LNCaP clone FGC (cell line): ENCODE measurements around the gene WDR64.
"Not testable (repeated sequence)": the region's sequence is repeated elsewhere in the genome, so short reads cannot be mapped to it uniquely, and the experiment has no call there.

Source experiments
- DNase-seq: peaks from one replicate; pipeline ENCODE4 v3.0.0-alpha.2; 2011; ENCODE audit warnings: low read depth
- H3K4me3 ChIP-seq: 2 replicates; pipeline ENCODE4 v1.5.1; 2011; ENCODE audit warnings: mild to moderate bottlenecking, low read depth, low read length, control low read depth
- TF ChIP-seq, protein P1 (sequence below): IDR thresholded peaks from 2 replicates; pipeline ENCODE4 v1.5.1; 2012; ENCODE audit warnings: mild to moderate bottlenecking; ENCODE audit not compliant: control insufficient read depth, insufficient read depth; ENCODE audit errors: extremely low read depth

The WDR64 gene

DNA sequence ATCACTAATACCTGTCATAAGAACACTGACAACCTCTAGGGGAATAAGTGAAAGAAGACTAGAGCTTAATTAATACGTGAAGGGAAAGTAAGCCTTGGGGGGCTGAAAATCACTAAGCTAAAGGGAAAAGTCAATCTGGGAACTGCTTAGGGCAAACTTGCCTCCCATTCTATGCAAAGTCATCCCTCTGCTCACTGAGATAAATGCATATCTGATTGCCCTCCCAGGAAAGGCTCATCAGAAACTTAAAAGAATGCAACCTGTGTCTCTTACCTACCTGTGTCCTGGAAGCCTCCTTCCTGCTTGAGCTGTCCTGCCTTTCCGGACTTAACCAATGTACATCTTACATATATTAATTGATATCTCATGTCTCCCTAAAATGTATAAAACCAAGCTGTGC, 81.8 kb downstream of the WDR64 start:
- TF ChIP-seq, protein P1, sequence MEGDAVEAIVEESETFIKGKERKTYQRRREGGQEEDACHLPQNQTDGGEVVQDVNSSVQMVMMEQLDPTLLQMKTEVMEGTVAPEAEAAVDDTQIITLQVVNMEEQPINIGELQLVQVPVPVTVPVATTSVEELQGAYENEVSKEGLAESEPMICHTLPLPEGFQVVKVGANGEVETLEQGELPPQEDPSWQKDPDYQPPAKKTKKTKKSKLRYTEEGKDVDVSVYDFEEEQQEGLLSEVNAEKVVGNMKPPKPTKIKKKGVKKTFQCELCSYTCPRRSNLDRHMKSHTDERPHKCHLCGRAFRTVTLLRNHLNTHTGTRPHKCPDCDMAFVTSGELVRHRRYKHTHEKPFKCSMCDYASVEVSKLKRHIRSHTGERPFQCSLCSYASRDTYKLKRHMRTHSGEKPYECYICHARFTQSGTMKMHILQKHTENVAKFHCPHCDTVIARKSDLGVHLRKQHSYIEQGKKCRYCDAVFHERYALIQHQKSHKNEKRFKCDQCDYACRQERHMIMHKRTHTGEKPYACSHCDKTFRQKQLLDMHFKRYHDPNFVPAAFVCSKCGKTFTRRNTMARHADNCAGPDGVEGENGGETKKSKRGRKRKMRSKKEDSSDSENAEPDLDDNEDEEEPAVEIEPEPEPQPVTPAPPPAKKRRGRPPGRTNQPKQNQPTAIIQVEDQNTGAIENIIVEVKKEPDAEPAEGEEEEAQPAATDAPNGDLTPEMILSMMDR, result no peak
- no peak for DNase-seq
- H3K4me3 ChIP-seq, result no peak overlapping the region

GRCh38 chr1:241734533-241734932, 82.5 kb downstream of the WDR64 start:
- H3K4me3 ChIP-seq, result no peak overlapping the region
- TF ChIP-seq, protein P1, result no peak
- DNase-seq, result no peak

DNA sequence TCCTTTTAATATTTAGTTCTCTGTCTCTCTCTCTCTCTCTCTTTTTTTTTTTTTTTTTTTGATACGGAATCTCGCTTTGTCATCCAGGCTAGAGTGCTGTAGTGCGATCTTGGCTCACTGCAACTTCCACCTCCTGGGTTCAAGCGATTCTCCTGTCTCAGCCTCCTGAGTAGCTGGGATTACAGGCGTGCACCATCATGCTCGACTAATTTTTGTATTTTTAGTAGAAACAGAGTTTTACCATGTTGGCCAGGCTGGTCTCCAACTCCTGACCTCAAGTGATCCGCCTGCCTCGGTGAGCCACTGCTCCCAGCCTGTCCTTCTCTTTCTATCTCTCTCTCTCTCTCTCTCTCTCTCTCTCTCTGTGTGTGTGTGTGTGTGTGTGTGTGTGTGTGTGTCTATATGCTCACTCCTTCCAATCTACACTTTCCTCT, 83.4 kb downstream of the WDR64 start:
- DNase-seq, H3K4me3 ChIP-seq: not testable (repeated sequence)

- DNase-seq, result no peak
- TF ChIP-seq, protein P1, result no peak
Observed at GRCh38 chr1:241736387-241736786, 84.3 kb downstream of the WDR64 start.

DNA sequence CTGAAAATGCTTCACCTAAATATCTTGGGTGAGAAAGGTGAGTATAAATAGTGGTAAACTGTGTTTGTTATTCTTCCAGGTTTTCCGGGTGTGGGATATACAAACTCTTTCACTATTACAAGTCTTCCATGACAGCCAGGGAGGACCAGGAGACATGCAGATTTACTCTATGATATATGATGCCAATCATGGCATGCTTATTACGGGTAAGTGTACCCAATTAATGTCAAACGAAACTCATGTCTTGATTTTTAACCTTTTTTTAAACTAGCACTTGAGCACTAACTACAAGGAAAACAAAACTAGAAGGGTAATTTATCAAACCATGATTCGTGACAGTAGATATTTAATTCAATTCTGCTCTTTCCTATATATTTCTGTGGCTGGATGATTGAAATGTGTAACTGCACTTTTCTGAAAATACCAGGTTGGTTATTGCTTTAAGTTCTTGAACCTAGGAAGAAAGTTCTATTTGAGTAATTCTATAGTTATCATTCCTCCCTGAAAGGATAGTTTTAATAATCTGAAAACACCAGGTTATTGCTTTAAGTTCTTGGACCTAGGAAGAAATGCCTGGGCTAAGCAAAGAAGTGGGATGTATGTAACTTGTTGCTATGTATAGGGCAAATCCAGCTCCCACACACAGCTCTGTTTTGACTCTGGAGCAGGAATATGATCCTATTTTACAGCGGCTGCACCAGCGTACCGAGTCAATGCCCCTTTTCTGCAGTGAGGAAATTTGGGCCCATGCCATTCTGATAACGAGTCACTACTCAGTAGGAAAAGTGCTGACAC, 86.4 kb downstream of the WDR64 start:
- H3K4me3 ChIP-seq, result no peak overlapping the region
- TF ChIP-seq, protein P1, result no peak
- DNase-seq, result no peak

More at GRCh38 chr1:241736387-241736786, 84.3 kb downstream of the WDR64 start:
- no peak overlapping the region for H3K4me3 ChIP-seq

DNA sequence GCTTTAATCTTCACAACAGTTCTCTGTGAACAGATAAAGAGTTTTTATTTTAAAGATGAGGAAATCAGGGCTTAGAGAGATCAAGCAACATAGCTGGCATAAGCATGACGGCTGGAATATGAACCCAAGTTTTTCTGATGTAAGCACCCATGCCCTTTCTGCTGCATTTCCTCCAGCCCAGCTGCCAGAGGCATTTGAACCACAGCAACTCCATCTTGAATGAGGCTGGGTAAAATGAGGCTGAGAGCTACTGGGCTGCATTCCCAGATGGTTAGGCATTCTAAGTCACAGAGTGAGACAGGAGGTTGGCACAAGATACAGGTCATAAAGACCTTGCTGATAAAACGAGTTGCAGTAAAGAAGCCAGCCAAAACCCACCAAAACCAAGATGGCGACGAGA, 90.0 kb downstream of the WDR64 start:
- TF ChIP-seq, protein P1, result no peak
- no peak for DNase-seq
- H3K4me3 ChIP-seq, result no peak overlapping the region

DNA sequence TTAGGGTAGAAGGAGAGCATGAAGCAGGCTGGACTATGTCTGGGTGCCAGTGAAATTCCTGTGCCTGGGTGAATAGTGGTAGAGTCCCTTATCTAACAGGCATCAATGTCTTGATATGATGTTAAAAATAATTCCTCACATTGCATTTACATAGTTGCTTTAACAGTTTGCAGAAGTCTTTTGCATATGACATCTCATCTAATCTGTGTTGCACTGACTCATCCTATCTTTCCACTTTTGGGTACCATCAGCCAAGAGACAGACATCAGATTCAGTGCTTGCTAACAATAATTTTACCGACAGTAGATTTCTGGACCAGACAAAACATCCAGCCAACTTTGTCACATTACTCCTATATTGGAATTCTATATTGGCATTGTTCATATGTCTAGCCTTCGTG, 92.5 kb downstream of the WDR64 start:
- TF ChIP-seq, protein P1, result no peak
- no peak overlapping the region for H3K4me3 ChIP-seq
- no peak for DNase-seq
